HUES48 (cell line): ENCODE data around the gene NACC2.

Experiments used
- H3K27ac ChIP-seq: one replicate; pipeline ENCODE4 v1.7.0; 2013; ENCODE audit warnings: low read depth, low read length, inconsistent platforms
- H3K27me3 ChIP-seq: 2 replicates; pipeline ENCODE4 v1.6.1; 2013; ENCODE audit warnings: mild to moderate bottlenecking, low read length; ENCODE audit not compliant: control insufficient read depth, insufficient read depth
- H3K36me3 ChIP-seq: 2 replicates; pipeline ENCODE4 v1.6.1; 2013; ENCODE audit warnings: low read length; ENCODE audit not compliant: control insufficient read depth, insufficient read depth
- H3K4me1 ChIP-seq: 2 replicates; pipeline ENCODE4 v1.6.1; 2013; ENCODE audit warnings: mild to moderate bottlenecking, low read length; ENCODE audit not compliant: control insufficient read depth, insufficient read depth
- H3K4me3 ChIP-seq: 2 replicates; pipeline ENCODE4 v1.5.1; 2013; ENCODE audit warnings: mild to moderate bottlenecking, low read depth, low read length
- H3K9ac ChIP-seq: 2 replicates; pipeline ENCODE4 v1.6.1; 2013; ENCODE audit warnings: mild to moderate bottlenecking, low read depth, low read length, moderate library complexity
- H3K9me3 ChIP-seq: 2 replicates; pipeline ENCODE4 v1.6.1; 2013; ENCODE audit warnings: low read length; ENCODE audit not compliant: control insufficient read depth, insufficient read depth

NACC2 gene

GRCh38 chr9:136090056-136090735 lies 4.9 kb downstream of the NACC2 start:
- Histone ChIP-seq H3K4me3 (no peak overlapping the region), H3K36me3 (no peaks in the 10 kb centered on the region), H3K27me3 (peaks cover 10% of the 10 kb centered on the region), H3K27ac (no peak overlapping the region), H3K4me1 (peaks cover 67% of the 10 kb centered on the region), H3K9ac (no peak overlapping the region), H3K9me3 (no peaks in the 10 kb centered on the region)

DNA sequence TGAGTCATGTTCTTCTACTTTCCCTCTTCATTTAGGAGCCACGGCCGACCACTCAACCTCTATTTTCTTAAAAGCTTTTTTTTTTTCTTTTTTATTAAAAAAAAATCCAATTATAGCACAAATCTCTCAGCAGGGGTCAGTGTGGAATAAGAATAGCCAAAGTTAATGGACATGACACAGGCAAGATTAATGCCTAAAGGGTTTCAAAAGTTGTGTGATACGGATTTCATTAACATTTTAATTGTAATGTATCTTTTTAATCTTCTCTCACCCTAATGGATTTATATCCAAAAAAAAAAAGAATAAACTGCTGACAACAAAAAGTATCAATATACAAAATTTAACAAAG lies 5.4 kb downstream of the NACC2 start:
- peaks cover 67% of the 10 kb centered on the region for H3K4me1 ChIP-seq
- H3K9ac ChIP-seq, result no peak overlapping the region
- no peak overlapping the region for H3K4me3 ChIP-seq
- peaks cover 10% of the 10 kb centered on the region for H3K27me3 ChIP-seq
- no peaks in the 10 kb centered on the region for H3K36me3 ChIP-seq
- H3K9me3 ChIP-seq, result no peaks in the 10 kb centered on the region
- H3K27ac ChIP-seq, result no peak overlapping the region

- H3K4me3 ChIP-seq, result no peak overlapping the region
- peaks cover 66% of the 10 kb centered on the region for H3K4me1 ChIP-seq
- no peaks in the 10 kb centered on the region for H3K9me3 ChIP-seq
- H3K36me3 ChIP-seq, result no peaks in the 10 kb centered on the region
- H3K9ac ChIP-seq, result no peak overlapping the region
- H3K27ac ChIP-seq, result no peak overlapping the region
- H3K27me3 ChIP-seq, result peaks cover 4% of the 10 kb centered on the region
Observed at GRCh38 chr9:136088939-136089696, 6.0 kb downstream of the NACC2 start.

GRCh38 chr9:136088481-136088938 lies 6.6 kb downstream of the NACC2 start:
- no peaks in the 10 kb centered on the region for H3K36me3 ChIP-seq
- no peaks in the 10 kb centered on the region for H3K9me3 ChIP-seq
- H3K27ac ChIP-seq, result no peak overlapping the region
- H3K4me3 ChIP-seq, result no peak overlapping the region
- no peaks in the 10 kb centered on the region for H3K27me3 ChIP-seq
- peaks cover 63% of the 10 kb centered on the region for H3K4me1 ChIP-seq
- H3K9ac ChIP-seq, result no peak overlapping the region

- no peak overlapping the region for H3K27ac ChIP-seq
- no peaks in the 10 kb centered on the region for H3K36me3 ChIP-seq
- H3K4me1 ChIP-seq, result peaks cover 57% of the 10 kb centered on the region
Observed at GRCh38 chr9:136087741-136088480, 7.2 kb downstream of the NACC2 start.

GRCh38 chr9:136086951-136087740 lies 7.9 kb downstream of the NACC2 start:
- no peaks in the 10 kb centered on the region for H3K36me3 ChIP-seq
- H3K9ac ChIP-seq, result no peak overlapping the region
- H3K27ac ChIP-seq, result no peak overlapping the region
- H3K9me3 ChIP-seq, result no peaks in the 10 kb centered on the region
- peaks cover 50% of the 10 kb centered on the region for H3K4me1 ChIP-seq
- no peaks in the 10 kb centered on the region for H3K27me3 ChIP-seq
- H3K4me3 ChIP-seq, result no peak overlapping the region

More at GRCh38 chr9:136087741-136088480, 7.2 kb downstream of the NACC2 start:
- no peaks in the 10 kb centered on the region for H3K9me3 ChIP-seq
- H3K9ac ChIP-seq, result no peak overlapping the region
- no peaks in the 10 kb centered on the region for H3K27me3 ChIP-seq
- no peak overlapping the region for H3K4me3 ChIP-seq

DNA sequence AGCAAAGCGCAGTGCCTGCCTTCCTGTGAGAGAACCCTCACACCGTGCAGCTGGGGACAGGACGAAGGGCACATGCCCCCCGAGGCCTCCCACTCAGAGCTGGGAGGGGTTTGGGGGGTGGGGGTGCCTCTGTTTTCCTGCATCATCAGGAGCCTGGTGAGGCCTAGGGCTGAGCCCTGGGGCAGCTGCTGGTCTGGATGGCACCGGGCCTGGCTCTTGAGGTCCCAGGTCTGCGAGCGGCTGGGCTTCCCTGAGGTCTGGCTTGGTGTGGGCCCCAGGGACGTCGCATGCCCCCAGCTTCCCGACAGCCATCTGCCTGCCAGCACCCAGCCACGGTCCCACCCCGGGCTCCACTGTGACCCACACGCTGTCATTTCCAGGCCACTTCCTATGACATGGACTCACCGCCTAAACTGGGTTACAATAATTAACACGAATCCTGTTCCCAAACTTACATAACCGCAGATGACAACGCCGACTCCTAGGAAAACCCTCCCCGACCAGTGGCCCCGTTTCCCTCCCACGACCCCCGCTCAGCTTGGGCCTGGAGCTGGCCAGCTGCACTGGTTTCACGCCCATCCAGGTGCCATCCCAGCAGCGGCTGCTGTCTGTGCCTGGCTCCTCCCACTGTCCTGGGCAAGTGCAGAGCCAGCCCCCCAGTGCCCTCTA lies 8.7 kb downstream of the NACC2 start:
- H3K9ac ChIP-seq, result no peak overlapping the region

GRCh38 chr9:136085815-136086212 lies 9.3 kb downstream of the NACC2 start:
- Histone ChIP-seq H3K9me3 (no peaks in the 10 kb centered on the region), H3K4me3 (no peak overlapping the region), H3K36me3 (no peaks in the 10 kb centered on the region), H3K4me1 (peaks cover 37% of the 10 kb centered on the region), H3K9ac (no peak overlapping the region), H3K27me3 (no peaks in the 10 kb centered on the region), H3K27ac (no peak overlapping the region)

More for the DNA sequence above, 8.7 kb downstream of the NACC2 start:
- H3K27ac ChIP-seq, result no peak overlapping the region
- peaks cover 42% of the 10 kb centered on the region for H3K4me1 ChIP-seq
- no peaks in the 10 kb centered on the region for H3K9me3 ChIP-seq
- no peak overlapping the region for H3K4me3 ChIP-seq
- H3K36me3 ChIP-seq, result no peaks in the 10 kb centered on the region
- H3K27me3 ChIP-seq, result no peaks in the 10 kb centered on the region

DNA sequence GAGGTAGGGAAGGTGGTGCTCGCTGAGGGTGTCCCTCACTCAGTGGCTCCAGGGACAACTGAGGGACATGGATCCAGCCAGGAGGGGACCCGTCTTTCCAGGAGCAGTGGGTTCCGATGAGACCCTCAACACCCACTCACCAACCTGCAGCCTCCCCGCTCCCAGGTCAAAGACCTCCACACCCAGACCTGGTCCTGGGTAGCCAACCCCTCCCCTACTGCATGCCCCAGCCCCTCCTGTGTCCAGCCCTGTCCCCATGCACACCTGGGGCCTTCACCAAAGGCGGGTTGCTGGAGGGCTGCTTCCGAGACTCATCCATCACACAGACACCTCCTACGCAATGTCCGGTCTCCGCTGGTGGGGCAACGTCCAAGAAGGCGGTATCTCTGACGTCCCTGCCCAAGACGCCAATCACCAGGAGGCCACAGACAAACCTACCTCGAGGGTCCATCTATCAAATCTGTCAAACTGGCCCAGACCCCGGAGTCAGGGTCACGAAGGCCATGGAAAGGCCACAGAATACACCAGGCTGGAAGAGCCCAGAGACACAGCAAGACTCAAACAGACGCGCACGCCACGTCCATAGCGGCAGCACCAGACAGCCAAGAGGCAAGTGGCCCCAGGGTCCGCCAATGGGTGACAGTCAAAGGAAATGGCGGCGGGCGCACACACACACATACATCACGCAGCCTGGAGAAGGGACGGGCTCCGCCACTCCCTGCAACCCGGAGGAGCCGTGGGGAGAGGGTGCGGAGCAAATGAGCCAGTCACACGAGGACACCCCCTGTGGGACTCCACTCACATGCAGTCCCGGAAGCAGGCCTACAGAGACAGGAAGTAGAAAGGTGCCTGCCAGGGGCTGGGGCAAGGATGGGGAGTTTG lies 10.8 kb downstream of the NACC2 start:
- Histone ChIP-seq H3K4me1 (peaks cover 22% of the 10 kb centered on the region), H3K27me3 (no peaks in the 10 kb centered on the region), H3K4me3 (no peak overlapping the region), H3K9me3 (no peaks in the 10 kb centered on the region), H3K9ac (no peak overlapping the region), H3K36me3 (no peaks in the 10 kb centered on the region), H3K27ac (no peak overlapping the region)
